GM12873 (cell line): ENCODE data around the gene TRDMT1.

Experiments used
- CTCF ChIP-seq: IDR thresholded peaks from 2 replicates; pipeline ENCODE4 v1.5.1; 2012; ENCODE audit warnings: low read depth, mild to moderate bottlenecking, moderate library complexity, low read length, control low read depth; ENCODE audit not compliant: insufficient read depth; ENCODE audit errors: missing control alignments

The TRDMT1 gene

GRCh38 chr10:17134737-17135260, 66.7 kb downstream of the TRDMT1 start:
- TF ChIP-seq CTCF = no peak

- no peak for TF ChIP-seq CTCF
Observed at GRCh38 chr10:17134282-17134681, 67.2 kb downstream of the TRDMT1 start.

- no peak for TF ChIP-seq CTCF
Observed at GRCh38 chr10:17129741-17130140, 71.7 kb downstream of the TRDMT1 start, which contains the start of gene CUBN. CUBN (minus strand) TSS chr10:17129811; CDS start chr10:17129765, 46 bp downstream.

- no peak for TF ChIP-seq CTCF
Observed at GRCh38 chr10:17128261-17128660, 73.2 kb downstream of the TRDMT1 start.

- TF ChIP-seq CTCF = no peak
Observed at GRCh38 chr10:17126327-17126726, 75.1 kb downstream of the TRDMT1 start.

GRCh38 chr10:17125206-17125893, 76.1 kb downstream of the TRDMT1 start:
- no peak for TF ChIP-seq CTCF

- no peak for TF ChIP-seq CTCF
Observed at GRCh38 chr10:17123961-17124360, 77.5 kb downstream of the TRDMT1 start.
